Keratinocyte (primary cell): ENCODE measurements around the gene HERC2. TPM values are rescaled to one million over a fixed set of nuclear protein-coding genes. Genes with fewer than 3 reads are reported as not detected.

Experiments used
- DNase-seq: peaks from one replicate; pipeline ENCODE4 v3.0.0-alpha.2; 2011; ENCODE audit warnings: low read depth, missing footprints, low spot score
- FAIRE-seq: peaks from 2 replicates; lab custom pipeline; 2011; peaks lifted over from hg19 to GRCh38; lab: Jason Lieb, UNC
- H2AFZ ChIP-seq: 2 replicates; pipeline ENCODE4 v1.6.0; 2012; ENCODE audit warnings: low read length, control low read depth, inconsistent platforms; ENCODE audit not compliant: control insufficient read depth
- H3K27ac ChIP-seq: 2 replicates; pipeline ENCODE4 v1.5.1; 2011; ENCODE audit warnings: low read length; ENCODE audit not compliant: control insufficient read depth, insufficient read depth
- H3K27me3 ChIP-seq: 3 replicates; pipeline ENCODE4 v1.6.0; 2011; ENCODE audit warnings: low read length; ENCODE audit not compliant: control insufficient read depth, insufficient read depth; ENCODE audit errors: extremely low read depth
- H3K36me3 ChIP-seq, 2 experiments: 2 replicates in 1 of 2; 3 replicates in 1 of 2; pipeline ENCODE4 v1.5.1; 2011; ENCODE audit warnings: low read length in 2 of 2, mild to moderate bottlenecking in 1 of 2; ENCODE audit not compliant: control insufficient read depth in 2 of 2, insufficient read depth in 2 of 2; ENCODE audit errors: extremely low read depth in 1 of 2
- H3K4me1 ChIP-seq: 3 replicates; pipeline ENCODE4 v1.5.1; 2011; ENCODE audit warnings: low read length; ENCODE audit not compliant: control insufficient read depth, insufficient read depth; ENCODE audit errors: extremely low read depth
- H3K4me2 ChIP-seq: 3 replicates; pipeline ENCODE4 v1.6.0; 2011; ENCODE audit warnings: low read depth, low read length; ENCODE audit not compliant: control insufficient read depth, insufficient read depth; ENCODE audit errors: extremely low read depth
- H3K4me3 ChIP-seq, 3 experiments: fragments of 200-600 bp in 1 of 3; sonication (generic) in 1 of 3; 2 replicates in 2 of 3; 3 replicates in 1 of 3; pipeline ENCODE4 v1.5.1; 2011 to 2016; ENCODE audit warnings: low read length in 3 of 3, mild to moderate bottlenecking in 3 of 3, control low read depth in 2 of 3, inconsistent platforms in 1 of 3, low read depth in 1 of 3, mixed read lengths in 1 of 3, mixed run types in 1 of 3, moderate library complexity in 1 of 3; ENCODE audit not compliant: control insufficient read depth in 2 of 3, insufficient read depth in 2 of 3; ENCODE audit errors: extremely low read depth in 1 of 3
- H3K79me2 ChIP-seq: 2 replicates; pipeline ENCODE4 v1.6.0; 2012; ENCODE audit warnings: low read length; ENCODE audit not compliant: control insufficient read depth, insufficient read depth
- H3K9ac ChIP-seq: 3 replicates; pipeline ENCODE4 v1.6.0; 2011; ENCODE audit warnings: low read length; ENCODE audit not compliant: control insufficient read depth, insufficient read depth; ENCODE audit errors: extremely low read depth
- H3K9me1 ChIP-seq: 3 replicates; pipeline ENCODE4 v1.6.0; 2011; ENCODE audit warnings: low read length; ENCODE audit not compliant: control insufficient read depth, insufficient read depth; ENCODE audit errors: extremely low read depth
- H3K9me3 ChIP-seq: 2 replicates; pipeline ENCODE4 v1.5.1; 2012; ENCODE audit warnings: low read depth, low read length; ENCODE audit not compliant: control insufficient read depth
- H4K20me1 ChIP-seq: 3 replicates; pipeline ENCODE4 v1.6.0; 2011; ENCODE audit warnings: low read length; ENCODE audit not compliant: control insufficient read depth, insufficient read depth; ENCODE audit errors: extremely low read depth
- CTCF ChIP-seq, 3 experiments: IDR thresholded peaks in 1 of 3; conservative IDR thresholded peaks in 1 of 3; optimal IDR thresholded peaks in 1 of 3; 2 replicates in 2 of 3; 3 replicates in 1 of 3; pipeline versions ENCODE3 to v1.5.1; 2011; ENCODE audit warnings: low read length in 3 of 3, mild to moderate bottlenecking in 3 of 3, moderate library complexity in 2 of 3, control low read depth in 1 of 3, inconsistent platforms in 1 of 3; ENCODE audit not compliant: insufficient read depth in 2 of 3; ENCODE audit errors: extremely low read depth in 1 of 3
- EZH2 ChIP-seq: IDR thresholded peaks from one replicate; pipeline ENCODE4 v1.6.1; 2012; ENCODE audit warnings: inconsistent platforms, mild to moderate bottlenecking, low read length, moderate library complexity
- dilution Hi-C: fragments of 300-500 bp; cut with MboI; formaldehyde crosslinking; loops from one replicate; pipeline ENCODE4 v1.7.0; 2020; ENCODE audit warnings: low sequenced_read_pairs; ENCODE audit not compliant: extremely low pct_ligation_motif_present
- polyA plus RNA-seq, 5 experiments: library from polyadenylated mRNA; depleted of rRNA in 3 of 5; stranded (reverse) in 3 of 5; stranded (forward) in 1 of 5; unstranded in 1 of 5; fragments of >200 nt; gene quantifications; 1 replicate in 1 of 5; 2 replicates in 3 of 5; 3 replicates in 1 of 5; pipeline versions ENCODE4 v1.2.1 to v1.2.3, GENCODE V29; 2011 to 2012; ENCODE audit warnings: missing spikeins in 2 of 5, low read depth in 1 of 5, low replicate concordance in 1 of 5

The HERC2 gene
- polyA plus RNA-seq, 1 donor (not counting 4 experiments of a cell fraction or from before 2014, with no cell fraction given) = 12.4 TPM

GRCh38 chr15:28190391-28191174 is 131.4 kb downstream of the HERC2 start:
- Histone ChIP-seq H2AFZ (no peak overlapping the region), H3K9me1 (no peaks in the 10 kb centered on the region), H3K9ac (no peak overlapping the region), H3K79me2 (no peaks in the 10 kb centered on the region), H3K4me3 (no peak overlapping the region), H3K27me3 (no peaks in the 10 kb centered on the region), H3K9me3 (no peaks in the 10 kb centered on the region), H4K20me1 (no peaks in the 10 kb centered on the region), H3K4me1 (no peaks in the 10 kb centered on the region), H3K27ac (no peak overlapping the region), H3K4me2 (no peak overlapping the region), H3K36me3 (peaks cover 8 to 13% of the 10 kb centered on the region in 2 experiments)
- dilution Hi-C loops = no loop called here
- FAIRE-seq (no peak), DNase-seq (no peak)
- TF ChIP-seq CTCF (optimal IDR thresholded peaks at IDR 0.05 in 1 of 3, IDR thresholded peaks at IDR 0.05 in 1 of 3, conservative IDR thresholded peaks at IDR 0.05 in 1 of 3; ENCODE audit: extremely low read depth in 1 of 3, insufficient read depth in 2 of 3, low read length in 3 of 3) (no peak), EZH2 (no peak)

- dilution Hi-C loops = no loop called here
- no peak overlapping the region for H3K4me2 ChIP-seq
- H3K4me1 ChIP-seq = no peaks in the 10 kb centered on the region
- peaks cover 15 to 30% of the 10 kb centered on the region in 2 experiments for H3K36me3 ChIP-seq
- H3K79me2 ChIP-seq = no peaks in the 10 kb centered on the region
- no peaks in the 10 kb centered on the region for H4K20me1 ChIP-seq
- no peaks in the 10 kb centered on the region for H3K9me3 ChIP-seq
- no peak overlapping the region for H3K27ac ChIP-seq
- FAIRE-seq (no peak), DNase-seq (no peak)
- H3K9me1 ChIP-seq = no peaks in the 10 kb centered on the region
- H3K27me3 ChIP-seq = no peaks in the 10 kb centered on the region
- H3K9ac ChIP-seq = no peak overlapping the region
- no peak overlapping the region for H2AFZ ChIP-seq
- H3K4me3 ChIP-seq = no peak overlapping the region
- TF ChIP-seq CTCF (optimal IDR thresholded peaks at IDR 0.05 in 1 of 3, IDR thresholded peaks at IDR 0.05 in 1 of 3, conservative IDR thresholded peaks at IDR 0.05 in 1 of 3; ENCODE audit: extremely low read depth in 1 of 3, insufficient read depth in 2 of 3, low read length in 3 of 3) (no peak), EZH2 (no peak)
Measured at GRCh38 chr15:28185148-28185895, 136.7 kb downstream of the HERC2 start.
